Fibroblast of lung (primary cell): ENCODE measurements around the gene PTPRA.

Source experiments
- EZH2 ChIP-seq: IDR thresholded peaks from 2 replicates; pipeline ENCODE4 v1.5.1; 2012; ENCODE audit warnings: low read length, control low read depth, mild to moderate bottlenecking; ENCODE audit errors: missing control alignments
- TF ChIP-seq, protein P1 (sequence below), 2 donors: IDR thresholded peaks in 1 of 2; conservative IDR thresholded peaks in 1 of 2; 1 replicate in 1 of 2; 2 replicates in 1 of 2; pipeline ENCODE4 v1.5.1; 2011 to 2012; ENCODE audit warnings: low read length in 2 of 2, control low read depth in 1 of 2, inconsistent platforms in 1 of 2, low read depth in 1 of 2, mild to moderate bottlenecking in 1 of 2

DNA sequence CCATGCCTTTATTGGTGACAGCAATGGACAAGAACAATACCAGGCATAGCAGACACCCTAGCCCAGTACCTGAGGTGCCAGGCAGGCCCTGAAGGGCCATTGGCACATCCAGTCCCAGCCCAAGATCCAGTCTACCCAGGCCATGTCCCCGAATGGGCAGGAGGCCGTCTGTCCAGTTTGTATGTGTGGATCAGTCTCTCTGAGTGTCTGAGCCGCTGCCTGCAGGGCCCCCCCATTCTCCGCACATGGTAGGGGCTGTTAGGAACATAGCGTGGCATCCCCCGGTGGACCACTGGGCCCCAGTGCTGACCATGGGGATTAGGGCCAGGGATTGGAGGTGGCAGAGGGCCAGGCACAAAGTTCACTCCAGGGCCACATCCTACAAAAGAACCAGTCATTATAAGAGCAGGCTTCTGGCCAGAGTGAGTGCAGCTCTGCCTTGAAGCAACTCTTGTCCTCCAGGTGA, 37.9 kb upstream of the PTPRA start:
- TF ChIP-seq, protein P1, sequence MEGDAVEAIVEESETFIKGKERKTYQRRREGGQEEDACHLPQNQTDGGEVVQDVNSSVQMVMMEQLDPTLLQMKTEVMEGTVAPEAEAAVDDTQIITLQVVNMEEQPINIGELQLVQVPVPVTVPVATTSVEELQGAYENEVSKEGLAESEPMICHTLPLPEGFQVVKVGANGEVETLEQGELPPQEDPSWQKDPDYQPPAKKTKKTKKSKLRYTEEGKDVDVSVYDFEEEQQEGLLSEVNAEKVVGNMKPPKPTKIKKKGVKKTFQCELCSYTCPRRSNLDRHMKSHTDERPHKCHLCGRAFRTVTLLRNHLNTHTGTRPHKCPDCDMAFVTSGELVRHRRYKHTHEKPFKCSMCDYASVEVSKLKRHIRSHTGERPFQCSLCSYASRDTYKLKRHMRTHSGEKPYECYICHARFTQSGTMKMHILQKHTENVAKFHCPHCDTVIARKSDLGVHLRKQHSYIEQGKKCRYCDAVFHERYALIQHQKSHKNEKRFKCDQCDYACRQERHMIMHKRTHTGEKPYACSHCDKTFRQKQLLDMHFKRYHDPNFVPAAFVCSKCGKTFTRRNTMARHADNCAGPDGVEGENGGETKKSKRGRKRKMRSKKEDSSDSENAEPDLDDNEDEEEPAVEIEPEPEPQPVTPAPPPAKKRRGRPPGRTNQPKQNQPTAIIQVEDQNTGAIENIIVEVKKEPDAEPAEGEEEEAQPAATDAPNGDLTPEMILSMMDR (conservative IDR thresholded peaks at IDR 0.05 in 1 of 2, IDR thresholded peaks at IDR 0.05 in 1 of 2; ENCODE audit: low read depth in 1 of 2, low read length in 2 of 2) = no peak
- no peak for TF ChIP-seq EZH2
